ENCODE results near the gene GIT1.

GRCh38 chr17:29612404-29613280 is 23.2 kb upstream of the GIT1 start:
- TF ChIP-seq CTCF (conservative IDR thresholded peaks at IDR 0.05; ENCODE audit: low read depth, low read length) (no peak), EZH2 (IDR thresholded peaks at IDR 0.05; ENCODE audit: low read length, unreplicated experiment) (no peak)
